HG02885 (cell line): Measurements from ENCODE around the gene PPIF.

ENCODE experiments used
- ATAC-seq: cut with Tn5 transposase; IDR thresholded peaks from one replicate; pipeline ENCODE4 v1.9.1; 2021; ENCODE audit warnings: mild to moderate bottlenecking; ENCODE audit not compliant: unreplicated experiment, poor library complexity

Gene PPIF

GRCh38 chr10:79382491-79382941, 35.2 kb downstream of the PPIF start:
- ATAC-seq = no peak

- ATAC-seq = no peak
Observed at GRCh38 chr10:79383974-79384606, 36.8 kb downstream of the PPIF start.

- ATAC-seq = no peak
Observed at GRCh38 chr10:79384773-79385391, 37.6 kb downstream of the PPIF start.

GRCh38 chr10:79385392-79385795, 38.1 kb downstream of the PPIF start:
- no peak for ATAC-seq

GRCh38 chr10:79385804-79386531, 38.7 kb downstream of the PPIF start:
- no peak for ATAC-seq

GRCh38 chr10:79386637-79387465, 39.6 kb downstream of the PPIF start:
- ATAC-seq = no peak

GRCh38 chr10:79387466-79387973, 40.3 kb downstream of the PPIF start:
- no peak for ATAC-seq

GRCh38 chr10:79387974-79388850, 40.9 kb downstream of the PPIF start:
- no peak for ATAC-seq

- ATAC-seq = no peak
Observed at GRCh38 chr10:79390057-79390456, 42.8 kb downstream of the PPIF start.

GRCh38 chr10:79390551-79391229, 43.4 kb downstream of the PPIF start:
- no peak for ATAC-seq

GRCh38 chr10:79391231-79392019, 44.2 kb downstream of the PPIF start:
- no peak for ATAC-seq

GRCh38 chr10:79392020-79392398, 44.7 kb downstream of the PPIF start:
- ATAC-seq = no peak

- no peak for ATAC-seq
Observed at GRCh38 chr10:79392506-79393176, 45.4 kb downstream of the PPIF start.

- ATAC-seq = no peak
Observed at GRCh38 chr10:79393221-79393923, 46.1 kb downstream of the PPIF start.

GRCh38 chr10:79393924-79394610, 46.8 kb downstream of the PPIF start:
- ATAC-seq = no peak

GRCh38 chr10:79394664-79395063, 47.4 kb downstream of the PPIF start:
- ATAC-seq = no peak

GRCh38 chr10:79396520-79396919, 49.3 kb downstream of the PPIF start:
- no peak for ATAC-seq
